ENCODE results near the gene HTRA3.

DNA sequence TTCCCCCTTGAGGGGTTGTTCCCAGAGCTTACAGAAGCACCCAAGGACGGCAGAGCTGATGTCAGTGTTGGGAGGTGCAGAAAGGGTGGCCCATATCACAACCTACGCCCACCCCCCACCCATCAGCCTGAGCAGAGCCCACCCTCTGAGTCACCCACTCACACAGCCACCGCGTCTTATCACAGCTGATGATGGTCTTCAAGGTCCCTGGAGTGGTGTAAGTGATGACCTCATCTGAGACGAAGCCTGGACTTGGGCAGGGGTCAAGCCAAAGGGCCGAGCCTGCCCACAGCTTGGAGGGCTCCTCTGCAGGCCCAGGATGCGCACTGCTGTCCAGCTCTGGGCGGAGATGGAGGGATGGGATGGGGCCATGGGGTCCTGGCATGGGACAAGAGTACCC is 3.0 kb upstream of the HTRA3 start:
- TF ChIP-seq CTCF (tag by site-specific recombination; IDR thresholded peaks at IDR 0.05) (no peak), ZNF175 (tag by site-specific recombination; IDR thresholded peaks at IDR 0.05) (no peak), ZNF335 (tag by site-specific recombination; conservative IDR thresholded peaks at IDR 0.05) (no peak), KLF9 (tag by site-specific recombination; IDR thresholded peaks at IDR 0.05; ENCODE audit: low read depth) (no peak)

All from HEK293 (cell line).